K562 (cell line): ENCODE results near the gene ANO1.

Experiments used
- CREB1 ChIP-seq, 2 experiments: sonication (generic) in 1 of 2; formaldehyde crosslinking in 1 of 2; IDR thresholded peaks; 2 replicates each; pipeline versions ENCODE4 v1.6.1 to v1.8.0; 2012 to 2022; ENCODE audit warnings: inconsistent platforms in 1 of 2, mild to moderate bottlenecking in 1 of 2, missing genetic modification reagents in 1 of 2, moderate library complexity in 1 of 2
- ZNF263 ChIP-seq: sonication (generic); formaldehyde crosslinking; IDR thresholded peaks from 2 replicates; pipeline ENCODE4 v1.8.0; 2022; ENCODE audit warnings: mild to moderate bottlenecking, missing genetic modification reagents, borderline replicate concordance
- ZNF408 ChIP-seq: fragments of 250-450 bp; sonication (Bioruptor Pico); IDR thresholded peaks from 2 replicates; pipeline ENCODE4 v1.4.0; 2020; ENCODE audit warnings: low read depth, mild to moderate bottlenecking, moderate library complexity

DNA sequence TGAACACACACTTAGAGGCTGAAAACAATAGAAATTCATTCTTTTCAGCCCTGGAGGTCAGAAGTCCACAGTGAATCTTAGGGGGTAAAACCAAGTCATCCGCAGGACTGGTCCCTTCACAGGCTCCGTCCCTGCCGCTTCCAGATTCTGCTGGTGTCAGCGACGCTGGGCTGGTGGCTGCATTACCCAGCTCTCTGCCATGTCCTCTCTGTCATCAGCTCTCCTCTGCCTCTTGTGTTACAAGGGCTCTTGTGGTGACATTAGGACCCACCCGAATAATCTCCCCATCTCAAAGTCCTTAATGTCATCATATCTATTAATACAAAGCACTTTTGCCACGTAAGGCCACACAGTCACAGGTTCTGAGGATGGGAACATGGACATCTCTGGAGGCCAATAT, 47.7 kb upstream of the ANO1 start:
- no peak for TF ChIP-seq ZNF263 (CRISPR knock-in tag)
- TF ChIP-seq CREB1 (IDR thresholded peaks at IDR 0.05) = no peak
- TF ChIP-seq CREB1 (CRISPR knock-in tag; IDR thresholded peaks at IDR 0.05) = no peak
- no peak for TF ChIP-seq ZNF408 (CRISPR knock-in tag)
